IPS-NIHi7 (cell line): Measurements from ENCODE around the gene MAST4.

Experiments used
- DNase-seq: peaks from one replicate; pipeline ENCODE4 v3.0.0; 2012; ENCODE audit warnings: mixed read lengths; ENCODE audit errors: extremely low spot score

The MAST4 gene

GRCh38 chr5:66603881-66604280 lies 7.7 kb downstream of the MAST4 start:
- no peak for DNase-seq

GRCh38 chr5:66606713-66607112 lies 10.5 kb downstream of the MAST4 start:
- no peak for DNase-seq

- DNase-seq: no peak
Observed at GRCh38 chr5:66608501-66608900, 12.3 kb downstream of the MAST4 start.

GRCh38 chr5:66609615-66610014 lies 13.4 kb downstream of the MAST4 start:
- DNase-seq: no peak

- DNase-seq: no peak
Observed at GRCh38 chr5:66612226-66612625, 16.0 kb downstream of the MAST4 start.

GRCh38 chr5:66615136-66615535 lies 18.9 kb downstream of the MAST4 start:
- DNase-seq: no peak

GRCh38 chr5:66615894-66616293 lies 19.7 kb downstream of the MAST4 start:
- no peak for DNase-seq

GRCh38 chr5:66616520-66617225 lies 20.5 kb downstream of the MAST4 start:
- no peak for DNase-seq

GRCh38 chr5:66617226-66617861 lies 21.2 kb downstream of the MAST4 start:
- DNase-seq: no peak

- no peak for DNase-seq
Observed at GRCh38 chr5:66617991-66618768, 22.0 kb downstream of the MAST4 start.

- no peak for DNase-seq
Observed at GRCh38 chr5:66620711-66621110, 24.5 kb downstream of the MAST4 start.

GRCh38 chr5:66621146-66621545 lies 25.0 kb downstream of the MAST4 start:
- no peak for DNase-seq

GRCh38 chr5:66621736-66622135 lies 25.5 kb downstream of the MAST4 start:
- DNase-seq: no peak

GRCh38 chr5:66628561-66628960 lies 32.4 kb downstream of the MAST4 start:
- DNase-seq: no peak

- no peak for DNase-seq
Observed at GRCh38 chr5:66629446-66629845, 33.3 kb downstream of the MAST4 start.

- peak; percentile 32 for DNase-seq
Observed at GRCh38 chr5:66633754-66634153, 37.6 kb downstream of the MAST4 start.

- DNase-seq: no peak
Observed at GRCh38 chr5:66634601-66635000, 38.4 kb downstream of the MAST4 start.

- DNase-seq: no peak
Observed at GRCh38 chr5:66637994-66638393, 41.8 kb downstream of the MAST4 start.

GRCh38 chr5:66639037-66639436 lies 42.8 kb downstream of the MAST4 start:
- DNase-seq: no peak

- no peak for DNase-seq
Observed at GRCh38 chr5:66642538-66642937, 46.3 kb downstream of the MAST4 start.

- DNase-seq: no peak
Observed at GRCh38 chr5:66643387-66643786, 47.2 kb downstream of the MAST4 start.

- DNase-seq: no peak
Observed at GRCh38 chr5:66644111-66644510, 47.9 kb downstream of the MAST4 start.

GRCh38 chr5:66645039-66645438 lies 48.8 kb downstream of the MAST4 start:
- no peak for DNase-seq
